Measurements from ENCODE around the gene FBXW8.

GRCh38 chr12:117024961-117025480, 114.3 kb downstream of the FBXW8 start:
- TF ChIP-seq CTCF (conservative IDR thresholded peaks at IDR 0.05): no peak
- no peak for TF ChIP-seq EZH2 (IDR thresholded peaks at IDR 0.05; ENCODE audit: low read depth)

Data from PC-9 (cell line).